GM21723 (cell line): ENCODE data around the gene METAP1D.
"Not testable (repeated sequence)": the region's sequence is repeated elsewhere in the genome, so short reads cannot be mapped to it uniquely, and the experiment has no call there.

Source experiments
- ATAC-seq: cut with Tn5 transposase; IDR thresholded peaks from one replicate; pipeline ENCODE4 v1.9.1; 2021; ENCODE audit warnings: mild to moderate bottlenecking, moderate library complexity; ENCODE audit not compliant: unreplicated experiment

The METAP1D gene

GRCh38 chr2:171999604-172000469 is at the start of gene METAP1D:
Gene METAP1D (plus strand): TSS chr2:171999953. CDS start chr2:171999970, 17 bp downstream.
- peak; percentile 99 for ATAC-seq

GRCh38 chr2:171952276-171952675 is 47.5 kb upstream of the METAP1D start:
- no peak for ATAC-seq

GRCh38 chr2:171952748-171953147 is 47.0 kb upstream of the METAP1D start:
- no peak for ATAC-seq

- no peak for ATAC-seq
Observed at GRCh38 chr2:171956135-171956825, 43.5 kb upstream of the METAP1D start.

DNA sequence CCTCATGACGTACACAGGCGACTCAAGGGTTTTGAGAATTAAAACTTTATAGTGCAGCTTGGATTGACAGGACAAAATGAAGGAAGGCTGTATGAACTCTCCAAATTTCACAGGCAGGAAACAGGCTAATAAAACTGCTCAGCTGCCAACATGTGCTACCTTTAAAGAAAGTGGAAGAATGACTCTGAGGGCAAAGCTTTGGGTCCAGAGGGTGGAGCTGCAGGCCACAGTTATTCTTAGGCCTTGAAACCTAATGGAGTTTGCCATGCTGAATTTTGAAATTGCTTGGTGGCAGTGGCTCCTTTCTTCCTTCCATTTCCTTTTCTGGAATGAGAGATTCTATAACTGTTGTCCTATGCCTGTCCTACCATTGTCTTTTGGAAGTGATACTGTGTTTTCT is 42.7 kb upstream of the METAP1D start:
- ATAC-seq: no peak

GRCh38 chr2:171958475-171958874 is 41.3 kb upstream of the METAP1D start:
- ATAC-seq: no peak

- ATAC-seq: no peak
Observed at GRCh38 chr2:171959998-171960397, 39.8 kb upstream of the METAP1D start.

GRCh38 chr2:171960570-171960969 is 39.2 kb upstream of the METAP1D start:
- no peak for ATAC-seq

- ATAC-seq: no peak
Observed at GRCh38 chr2:171963198-171963597, 36.6 kb upstream of the METAP1D start.

- no peak for ATAC-seq
Observed at GRCh38 chr2:171964308-171964707, 35.4 kb upstream of the METAP1D start.

- no peak for ATAC-seq
Observed at GRCh38 chr2:171965238-171965637, 34.5 kb upstream of the METAP1D start.

DNA sequence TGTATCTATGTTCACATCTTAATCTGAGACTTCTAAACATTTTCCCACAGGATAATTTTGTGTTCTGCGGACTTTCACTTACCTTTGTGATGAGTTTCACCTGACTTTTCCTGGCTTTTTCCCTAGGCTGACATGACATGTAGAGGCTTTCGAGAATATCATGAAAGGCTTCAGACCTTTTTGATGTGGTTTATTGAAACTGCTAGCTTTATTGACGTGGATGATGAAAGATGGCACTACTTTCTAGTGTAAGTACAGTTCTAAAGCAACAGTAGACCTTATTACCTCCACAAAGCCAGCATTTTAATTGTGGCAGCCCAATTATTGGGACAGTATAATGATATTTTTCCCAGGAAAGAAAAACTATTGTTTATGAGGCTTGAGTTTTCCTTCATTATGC is 34.1 kb upstream of the METAP1D start:
- no peak for ATAC-seq

DNA sequence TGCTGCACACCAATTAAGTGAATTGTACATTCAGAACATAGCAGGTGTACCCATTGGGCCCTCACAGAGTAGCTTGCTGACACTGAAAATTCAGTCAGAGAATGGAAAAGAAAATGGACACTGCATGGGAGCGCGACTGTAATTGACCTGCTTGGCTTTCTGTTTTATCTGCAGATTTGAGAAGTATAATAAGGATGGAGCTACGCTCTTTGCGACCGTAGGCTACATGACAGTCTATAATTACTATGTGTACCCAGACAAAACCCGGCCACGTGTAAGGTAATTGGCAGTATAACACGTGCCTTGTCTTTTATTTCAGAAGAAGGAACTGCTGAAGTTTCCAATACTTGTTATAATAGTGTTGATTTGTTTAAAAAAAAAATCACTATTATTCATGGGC is 33.5 kb upstream of the METAP1D start:
- ATAC-seq: no peak

DNA sequence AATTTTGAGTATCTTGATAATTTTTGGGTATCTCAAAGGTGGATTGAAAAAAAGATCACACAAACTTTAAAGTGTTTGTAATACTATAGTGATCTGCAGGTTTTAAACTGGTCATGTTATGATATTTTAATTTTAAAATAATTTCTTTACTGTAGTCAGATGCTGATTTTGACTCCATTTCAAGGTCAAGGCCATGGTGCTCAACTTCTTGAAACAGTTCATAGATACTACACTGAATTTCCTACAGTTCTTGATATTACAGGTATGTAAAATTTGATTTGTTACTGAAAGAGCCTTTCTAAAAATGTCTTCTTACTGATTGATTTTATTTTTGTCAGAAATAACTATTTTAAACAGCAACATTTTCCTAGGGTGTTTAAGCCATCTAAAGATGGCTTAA is 33.1 kb upstream of the METAP1D start:
- ATAC-seq: no peak

GRCh38 chr2:171968509-171968908 is 31.2 kb upstream of the METAP1D start:
- no peak for ATAC-seq

GRCh38 chr2:171972329-171972982 is 27.3 kb upstream of the METAP1D start:
- no peak for ATAC-seq

GRCh38 chr2:171979103-171979502 is 20.6 kb upstream of the METAP1D start:
- ATAC-seq: no peak

DNA sequence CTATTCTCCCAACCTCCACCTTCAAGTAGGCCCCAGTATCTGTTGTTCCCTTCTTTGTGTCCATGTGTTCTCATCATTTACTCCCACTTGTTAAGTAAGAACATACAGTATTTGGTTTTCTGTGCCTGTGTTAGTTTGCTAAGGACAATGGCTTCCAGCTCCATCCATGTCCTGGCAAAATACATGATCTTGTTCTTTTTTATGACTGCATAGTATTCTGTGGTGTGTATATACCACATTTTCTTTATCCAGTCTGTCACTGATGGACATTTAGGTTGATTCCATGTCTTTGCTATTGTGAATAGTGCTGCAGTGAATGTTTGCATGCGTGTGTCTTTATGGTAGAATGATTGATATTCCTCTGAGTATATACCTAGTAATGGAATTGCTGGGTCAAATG is 15.8 kb upstream of the METAP1D start:
- not testable (repeated sequence) for ATAC-seq

- no peak for ATAC-seq
Observed at GRCh38 chr2:171985076-171985475, 14.7 kb upstream of the METAP1D start.

DNA sequence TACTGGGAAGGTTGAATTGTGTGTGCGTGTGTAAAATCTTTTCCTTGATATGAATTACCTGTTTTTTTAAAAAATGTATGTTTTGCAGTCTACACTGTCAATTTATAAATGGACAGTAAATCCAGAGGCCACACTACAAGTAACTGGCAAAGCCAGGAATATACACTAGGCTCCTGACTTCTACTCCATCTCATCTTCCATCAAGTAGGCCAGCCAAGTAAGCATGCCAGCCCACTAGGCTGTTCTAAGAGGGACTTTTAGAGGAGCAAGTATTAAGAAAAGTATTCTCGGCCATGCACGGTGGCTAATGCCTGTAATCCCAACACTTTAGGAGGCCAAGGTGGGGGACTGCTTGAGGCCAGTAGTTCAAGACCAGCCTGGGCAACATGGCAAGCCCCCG is 13.0 kb upstream of the METAP1D start:
- ATAC-seq: no peak

GRCh38 chr2:171991027-171991426 is 8.7 kb upstream of the METAP1D start:
- ATAC-seq: no peak

GRCh38 chr2:171995586-171995985 is 4.2 kb upstream of the METAP1D start:
- no peak for ATAC-seq
